ENCODE data around the gene COX7C.
A peak's percentile ranks its signal among the peaks of the same experiment; 100 is the strongest.
"Not testable (repeated sequence)": the region's sequence is repeated elsewhere in the genome, so short reads cannot be mapped to it uniquely, and the experiment has no call there.

The COX7C gene

GRCh38 chr5:86617756-86618576 is at the start of gene COX7C:
COX7C (plus strand) TSS chr5:86617941; CDS start chr5:86618056, 115 bp downstream.
- peak; percentile 85 to 91 for DNase-seq

GRCh38 chr5:86569522-86570426 is 48.0 kb upstream of the COX7C start:
- not testable (repeated sequence) for DNase-seq

- DNase-seq: no peak
Observed at GRCh38 chr5:86570427-86571083, 47.2 kb upstream of the COX7C start.

- not testable (repeated sequence) for DNase-seq
Observed at GRCh38 chr5:86571109-86571508, 46.6 kb upstream of the COX7C start.

- DNase-seq: no peak
Observed at GRCh38 chr5:86572825-86573517, 44.8 kb upstream of the COX7C start.

GRCh38 chr5:86579502-86579901 is 38.2 kb upstream of the COX7C start:
- no peak for DNase-seq

- no peak for DNase-seq
Observed at GRCh38 chr5:86596476-86596875, 21.3 kb upstream of the COX7C start.

GRCh38 chr5:86605881-86606280 is 11.9 kb upstream of the COX7C start:
- no peak for DNase-seq

- no peak for DNase-seq
Observed at GRCh38 chr5:86613455-86613854, 4.3 kb upstream of the COX7C start.

GRCh38 chr5:86617309-86617755 is 409 bp upstream of the COX7C start:
- DNase-seq: no peak

GRCh38 chr5:86623785-86624483 is 6.2 kb downstream of the COX7C start:
- DNase-seq: no peak

GRCh38 chr5:86625148-86625547 is 7.4 kb downstream of the COX7C start:
- no peak for DNase-seq

- no peak for DNase-seq
Observed at GRCh38 chr5:86626149-86626548, 8.4 kb downstream of the COX7C start.

GRCh38 chr5:86631165-86631564 is 13.4 kb downstream of the COX7C start:
- DNase-seq: no peak

- no peak for DNase-seq
Observed at GRCh38 chr5:86640998-86641397, 23.3 kb downstream of the COX7C start.

GRCh38 chr5:86644843-86645242 is 27.1 kb downstream of the COX7C start:
- DNase-seq: no peak

GRCh38 chr5:86645885-86646284 is 28.1 kb downstream of the COX7C start:
- no peak for DNase-seq

GRCh38 chr5:86646671-86647070 is 28.9 kb downstream of the COX7C start:
- DNase-seq: no peak

- no peak for DNase-seq
Observed at GRCh38 chr5:86649832-86650505, 32.2 kb downstream of the COX7C start.

- DNase-seq: not testable (repeated sequence)
Observed at GRCh38 chr5:86660771-86661170, 43.0 kb downstream of the COX7C start.

- DNase-seq: no peak
Observed at GRCh38 chr5:86664173-86664572, 46.4 kb downstream of the COX7C start.
